Activated CD8-positive, alpha-beta T cell treated with anti-CD3 and anti-CD28 coated beads for 36 hours (primary cell): ENCODE data around the gene EPB41. TPM values are rescaled to one million over a fixed set of nuclear protein-coding genes. Genes with fewer than 3 reads are reported as not detected.

ENCODE experiments used
- ATAC-seq: fragments of 200-7000 bp; cut with Tn5 transposase; one replicate; pipeline ENCODE4 v1.10.0; 2021; ENCODE audit warnings: mild to moderate bottlenecking, moderate library complexity
- CTCF ChIA-PET: fragments of 350-600 bp; sonication (Branson Sonifier 250); formaldehyde crosslinking; loops from one replicate; lab custom pipeline; 2021; ENCODE audit warnings: antibody characterized with exemption; lab: Charles Lee
- POLR2A ChIA-PET: fragments of 350-600 bp; sonication (Branson Sonifier 250); formaldehyde crosslinking; loops from one replicate; lab custom pipeline; 2021; ENCODE audit warnings: antibody characterized with exemption; lab: Charles Lee
- DNase-seq: peaks from one replicate; pipeline ENCODE4 v3.0.0-alpha.2; 2020
- H3K27ac Mint-ChIP-seq: one replicate; pipeline ENCODE4 v1.8.0; 2021; ENCODE audit warnings: mild to moderate bottlenecking, mixed read lengths
- H3K27me3 Mint-ChIP-seq: one replicate; pipeline ENCODE4 v1.8.0; 2021; ENCODE audit warnings: mixed read lengths
- H3K36me3 Mint-ChIP-seq: one replicate; pipeline ENCODE4 v1.8.0; 2021; ENCODE audit warnings: low read depth, mixed read lengths
- H3K4me1 Mint-ChIP-seq: one replicate; pipeline ENCODE4 v1.8.0; 2021; ENCODE audit warnings: low read depth, mixed read lengths
- H3K4me3 Mint-ChIP-seq: one replicate; pipeline ENCODE4 v1.8.0; 2021; ENCODE audit warnings: mild to moderate bottlenecking, moderate library complexity, mixed read lengths
- H3K9me3 Mint-ChIP-seq: one replicate; pipeline ENCODE4 v1.8.0; 2021; ENCODE audit warnings: mixed read lengths
- CTCF ChIP-seq: fragments of 200-600 bp; IDR thresholded peaks from one replicate; pipeline ENCODE4 v1.8.0; 2022; ENCODE audit warnings: antibody characterized with exemption, mild to moderate bottlenecking
- intact Hi-C: fragments of 100-400 bp; cut with micrococcal nuclease; formaldehyde crosslinking; loops from one replicate; pipeline ENCODE4 v1.10.0; 2022
- total RNA-seq, 2 experiments: library from RNA; stranded (reverse); gene quantifications; one replicate each; pipeline ENCODE4 v1.2.3, GENCODE V29; 2021

Gene EPB41
- total RNA-seq, 2 experiments from 2014 or later: 74.9 to 80.3 TPM

GRCh38 chr1:29156543-29157268 lies 242.3 kb downstream of the EPB41 start:
- Mint-ChIP-seq H3K4me1 (peaks cover 7% of the 10 kb centered on the region), H3K27me3 (no peaks in the 10 kb centered on the region), H3K36me3 (peaks cover 60% of the 10 kb centered on the region), H3K9me3 (no peaks in the 10 kb centered on the region), H3K27ac (no peak overlapping the region), H3K4me3 (no peak overlapping the region)
- CTCF ChIA-PET: interaction anchor here (1.2 to 2.2 kb wide), 3 partner anchors 20 to 275 kb away, joined by 3 to 10 read pairs (median 4); no protein-coding TSS in a partner anchor
- ATAC-seq (no peak), DNase-seq (no peak)
- intact Hi-C loops: no loop called here
- POLR2A ChIA-PET: interaction anchor here (0.9 to 2.3 kb wide), 2 partner anchors 10 to 280 kb away, joined by 3 to 6 read pairs; no protein-coding TSS in a partner anchor
- no peak for TF ChIP-seq CTCF

- CTCF ChIA-PET: interaction anchor here (1.2 to 2.2 kb wide), 3 partner anchors 20 to 275 kb away, joined by 3 to 10 read pairs (median 4); no protein-coding TSS in a partner anchor
- H3K4me1 Mint-ChIP-seq: peaks cover 7% of the 10 kb centered on the region
- TF ChIP-seq CTCF: no peak
- H3K9me3 Mint-ChIP-seq: no peaks in the 10 kb centered on the region
- POLR2A ChIA-PET: interaction anchor here (0.6 to 2.3 kb wide), 3 partner anchors 9 to 280 kb away, joined by 3 to 6 read pairs (median 3); no protein-coding TSS in a partner anchor
- DNase-seq: no peak
- intact Hi-C loops: no loop called here
- no peak overlapping the region for H3K27ac Mint-ChIP-seq
- no peak overlapping the region for H3K4me3 Mint-ChIP-seq
- no peak for ATAC-seq
- peaks cover 56% of the 10 kb centered on the region for H3K36me3 Mint-ChIP-seq
- H3K27me3 Mint-ChIP-seq: no peaks in the 10 kb centered on the region
These were observed 242.9 kb downstream of the EPB41 start for GRCh38 chr1:29157269-29157601.

- H3K27me3 Mint-ChIP-seq: no peaks in the 10 kb centered on the region
- H3K4me1 Mint-ChIP-seq: peaks cover 25% of the 10 kb centered on the region
- no peak overlapping the region for H3K27ac Mint-ChIP-seq
- POLR2A ChIA-PET: no interaction called here
- TF ChIP-seq CTCF: no peak
- ATAC-seq (no peak), DNase-seq (no peak)
- intact Hi-C loops: no loop called here
- CTCF ChIA-PET: interaction anchor here (1.0 to 1.4 kb wide), 2 partner anchors 22 to 43 kb away, joined by 4 read pairs; partner anchors contain the start of gene SRSF4
- no peak overlapping the region for H3K4me3 Mint-ChIP-seq
- no peaks in the 10 kb centered on the region for H3K9me3 Mint-ChIP-seq
- peaks cover 49% of the 10 kb centered on the region for H3K36me3 Mint-ChIP-seq
These were observed 245.4 kb downstream of the EPB41 start for GRCh38 chr1:29159773-29160172.

GRCh38 chr1:29162025-29162424 lies 247.7 kb downstream of the EPB41 start:
- no peaks in the 10 kb centered on the region for H3K9me3 Mint-ChIP-seq
- POLR2A ChIA-PET: interaction anchor here (0.9 kb wide), 1 partner anchor 8 kb away, joined by 3 read pairs; no protein-coding TSS in a partner anchor
- H3K36me3 Mint-ChIP-seq: peaks cover 49% of the 10 kb centered on the region
- ATAC-seq (no peak), DNase-seq (no peak)
- CTCF ChIA-PET: interaction anchor here (1.1 to 1.4 kb wide), 2 partner anchors 280 to 285 kb away, joined by 3 read pairs; no protein-coding TSS in a partner anchor
- no peak for TF ChIP-seq CTCF
- intact Hi-C loops: no loop called here
- no peaks in the 10 kb centered on the region for H3K27me3 Mint-ChIP-seq
- no peak overlapping the region for H3K27ac Mint-ChIP-seq
- no peak overlapping the region for H3K4me3 Mint-ChIP-seq
- peaks cover 39% of the 10 kb centered on the region for H3K4me1 Mint-ChIP-seq
